Left lobe of liver (tissue), 2 donors: ENCODE data around the gene USHBP1. TPM values are rescaled to one million over a fixed set of nuclear protein-coding genes. Genes with fewer than 3 reads are reported as not detected.

Source experiments
- ATAC-seq: fragments of 200-7000 bp; cut with Tn5 transposase; one replicate; pipeline ENCODE4 v1.9.1; 2020; ENCODE audit warnings: mild to moderate bottlenecking, moderate library complexity
- DNase-seq: peaks from one replicate; pipeline ENCODE4 v3.0.0-alpha.2; 2020; ENCODE audit warnings: low spot score
- total RNA-seq: library from RNA; stranded (reverse); gene quantifications from one replicate; pipeline ENCODE4 v1.2.1, GENCODE V29; 2021
- donor health status: DM: no; HTN: no; CAD: no; lungs with moderate emphysema.
- donor health status: DM: no; HTN: yes; CAD: no.

USHBP1 gene
- total RNA-seq, 1 donor from 2014 or later: 1.6 TPM

- DNase-seq (no peak), ATAC-seq (no peak)
These were observed 2.0 kb upstream of the USHBP1 start for GRCh38 chr19:17266589-17266974.

GRCh38 chr19:17266026-17266425 is 1.5 kb upstream of the USHBP1 start:
- no peak for ATAC-seq
- DNase-seq: no peak

GRCh38 chr19:17263712-17264640 is 569 bp downstream of the USHBP1 start:
- no peak for ATAC-seq
- no peak for DNase-seq

- DNase-seq (no peak), ATAC-seq (no peak)
These were observed 2.0 kb downstream of the USHBP1 start for GRCh38 chr19:17262557-17262956.

- peak; percentile 84 for DNase-seq
These were observed 3.7 kb downstream of the USHBP1 start for GRCh38 chr19:17260842-17261325.

GRCh38 chr19:17259934-17260333 is 4.6 kb downstream of the USHBP1 start:
- DNase-seq (no peak), ATAC-seq (no peak)

More at GRCh38 chr19:17260842-17261325, 3.7 kb downstream of the USHBP1 start:
- ATAC-seq: peak; percentile 99

- DNase-seq: no peak
These were observed 5.3 kb downstream of the USHBP1 start for GRCh38 chr19:17259118-17259780.

GRCh38 chr19:17256130-17256529 is 8.4 kb downstream of the USHBP1 start:
- no peak for DNase-seq

More at GRCh38 chr19:17259118-17259780, 5.3 kb downstream of the USHBP1 start:
- no peak for ATAC-seq

GRCh38 chr19:17255150-17255621 is 9.4 kb downstream of the USHBP1 start:
- DNase-seq (no peak), ATAC-seq (peak; percentile 82)

More at GRCh38 chr19:17256130-17256529, 8.4 kb downstream of the USHBP1 start:
- ATAC-seq: no peak

- DNase-seq: no peak
These were observed 9.9 kb downstream of the USHBP1 start for GRCh38 chr19:17254636-17255035.

GRCh38 chr19:17249887-17250548 is 14.5 kb downstream of the USHBP1 start:
- no peak for DNase-seq

More at GRCh38 chr19:17254636-17255035, 9.9 kb downstream of the USHBP1 start:
- no peak for ATAC-seq

GRCh38 chr19:17248011-17248776 is 16.4 kb downstream of the USHBP1 start:
- DNase-seq: no peak
- ATAC-seq: no peak

More at GRCh38 chr19:17249887-17250548, 14.5 kb downstream of the USHBP1 start:
- ATAC-seq: no peak

- ATAC-seq: peak; percentile 61
These were observed 17.7 kb downstream of the USHBP1 start for GRCh38 chr19:17246681-17247425.

GRCh38 chr19:17245535-17245984 is 19.0 kb downstream of the USHBP1 start, which contains the start of gene NR2F6:
Gene NR2F6, minus strand, starts transcription at chr19:17245919. Its CDS starts 699 bp downstream, at chr19:17245220.
- DNase-seq (no peak), ATAC-seq (no peak)

More at GRCh38 chr19:17246681-17247425, 17.7 kb downstream of the USHBP1 start:
- DNase-seq: peak; percentile 89

- no peak for DNase-seq
- ATAC-seq: no peak
These were observed 19.7 kb downstream of the USHBP1 start for GRCh38 chr19:17244618-17245534.

- DNase-seq: peak; percentile 86
- ATAC-seq: peak; percentile 30
These were observed 20.5 kb downstream of the USHBP1 start for GRCh38 chr19:17243830-17244617.

- DNase-seq (peak; percentile 96), ATAC-seq (peak; percentile 57)
These were observed 21.2 kb downstream of the USHBP1 start for GRCh38 chr19:17243211-17243829.
